ENCODE data around the gene CCDC57. TPM values are rescaled to one million over a fixed set of nuclear protein-coding genes. Genes with fewer than 3 reads are reported as not detected.

CCDC57 gene
- total and polyA plus RNA-seq, 2 of the 4 experiments (the other 2 are of a cell fraction) = 7.3 to 31.3 TPM

DNA sequence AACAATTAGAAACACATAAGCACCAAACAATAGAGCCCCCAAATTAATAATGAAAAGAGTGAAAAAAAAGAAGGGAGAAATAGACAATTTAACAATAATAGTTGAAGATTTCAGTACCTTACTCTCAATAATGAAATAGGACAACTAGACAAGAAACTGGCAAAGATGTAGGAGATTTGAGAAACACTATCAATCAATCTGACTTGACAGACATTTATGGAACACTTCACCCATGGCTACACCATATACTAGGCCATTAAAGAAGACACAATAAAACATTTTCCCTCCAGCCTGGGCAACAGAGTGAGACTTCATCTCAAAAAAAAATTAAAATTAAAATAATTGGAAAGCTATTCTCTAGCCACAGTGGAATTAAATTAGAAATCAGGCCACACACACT, 142.0 kb downstream of the CCDC57 start:
- POLR2A ChIA-PET (ENCODE audit: unreplicated experiment) = no interaction called here
- in situ Hi-C loops (cut with MboI; ENCODE audit: low sequenced_read_pairs) = no loop called here

More for the DNA sequence above, 142.0 kb downstream of the CCDC57 start:
- H3K9ac ChIP-seq (ENCODE audit: low read depth, low read length) = no peak overlapping the region
- no peak overlapping the region for H2AK9ac ChIP-seq (replicated peaks; ENCODE audit: low read depth, low read length, poor library complexity)
- H2AFZ ChIP-seq (replicated peaks; ENCODE audit: low read length, poor library complexity) = no peak overlapping the region
- H3K18ac ChIP-seq (ENCODE audit: low read depth, low read length) = no peak overlapping the region
- no peak overlapping the region for H4K91ac ChIP-seq (ENCODE audit: insufficient read depth, low read depth, low read length)
- no peak overlapping the region for H3K56ac ChIP-seq (ENCODE audit: extremely low read depth, insufficient read depth, low read length)
- H4K5ac ChIP-seq (ENCODE audit: low read depth, low read length) = no peak overlapping the region
- no TSS peak for BruUV-seq (replicated peaks)
- no peak overlapping the region for H2AK5ac ChIP-seq (ENCODE audit: low read depth, low read length)
- no peak overlapping the region for H3K4ac ChIP-seq (ENCODE audit: low read depth, low read length)
- H3K14ac ChIP-seq (replicated peaks; ENCODE audit: low read depth, low read length) = no peak overlapping the region
- intact Hi-C loops (cut with micrococcal nuclease) = no loop called here
- H3K4me3 ChIP-seq (ENCODE audit: insufficient read depth, low read depth, low read length) = no peak overlapping the region
- no peaks in the 10 kb centered on the region for H3K36me3 ChIP-seq (ENCODE audit: control insufficient read depth, insufficient read depth, low read length)
- TF ChIP-seq NFE2L2 (IDR thresholded peaks at IDR 0.05; ENCODE audit: low read depth, low read length) (no peak), SMC3 (IDR thresholded peaks at IDR 0.05; ENCODE audit: low read depth, low read length) (no peak), ELK1 (IDR thresholded peaks at IDR 0.05; ENCODE audit: borderline replicate concordance, low read depth, low read length) (no peak)
- TF ChIP-seq, protein P1, sequence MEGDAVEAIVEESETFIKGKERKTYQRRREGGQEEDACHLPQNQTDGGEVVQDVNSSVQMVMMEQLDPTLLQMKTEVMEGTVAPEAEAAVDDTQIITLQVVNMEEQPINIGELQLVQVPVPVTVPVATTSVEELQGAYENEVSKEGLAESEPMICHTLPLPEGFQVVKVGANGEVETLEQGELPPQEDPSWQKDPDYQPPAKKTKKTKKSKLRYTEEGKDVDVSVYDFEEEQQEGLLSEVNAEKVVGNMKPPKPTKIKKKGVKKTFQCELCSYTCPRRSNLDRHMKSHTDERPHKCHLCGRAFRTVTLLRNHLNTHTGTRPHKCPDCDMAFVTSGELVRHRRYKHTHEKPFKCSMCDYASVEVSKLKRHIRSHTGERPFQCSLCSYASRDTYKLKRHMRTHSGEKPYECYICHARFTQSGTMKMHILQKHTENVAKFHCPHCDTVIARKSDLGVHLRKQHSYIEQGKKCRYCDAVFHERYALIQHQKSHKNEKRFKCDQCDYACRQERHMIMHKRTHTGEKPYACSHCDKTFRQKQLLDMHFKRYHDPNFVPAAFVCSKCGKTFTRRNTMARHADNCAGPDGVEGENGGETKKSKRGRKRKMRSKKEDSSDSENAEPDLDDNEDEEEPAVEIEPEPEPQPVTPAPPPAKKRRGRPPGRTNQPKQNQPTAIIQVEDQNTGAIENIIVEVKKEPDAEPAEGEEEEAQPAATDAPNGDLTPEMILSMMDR (conservative IDR thresholded peaks at IDR 0.05; ENCODE audit: low read depth, low read length) = no peak
- no peak overlapping the region for H4K8ac ChIP-seq (ENCODE audit: low read depth in 2 of 2, low read length in 2 of 2)
- dilution Hi-C loops (cut with HindIII; ENCODE audit: low sequenced_read_pairs, unreplicated experiment) = no loop called here
- no peaks in the 10 kb centered on the region; the same call in 1 of the 2 replicates for H3K9me1 ChIP-seq (ENCODE audit: insufficient read depth, low read length)
- peaks cover 5% of the 10 kb centered on the region for H3K4me1 ChIP-seq (ENCODE audit: control insufficient read depth, insufficient read depth, low read length)
- H3K4me2 ChIP-seq (ENCODE audit: low read depth, low read length) = no peak overlapping the region
- no peak overlapping the region for H3K27ac ChIP-seq (ENCODE audit: insufficient read depth, low read length)
- DNase-seq (no peak), ATAC-seq (ENCODE audit: low read depth) (no peak)
- no peaks in the 10 kb centered on the region for H3K27me3 ChIP-seq (ENCODE audit: control insufficient read depth, insufficient read depth, low read length)
- CTCF ChIA-PET = no interaction called here
- no peak overlapping the region for H3K23ac ChIP-seq (ENCODE audit: low read depth, low read length)
- H4K20me1 ChIP-seq (ENCODE audit: insufficient read depth, low read length) = no peaks in the 10 kb centered on the region
- peaks cover 0 to 10% of the 10 kb centered on the region in 2 experiments; a peak in 3 of 4 replicates for H3K79me1 ChIP-seq (ENCODE audit: low read depth in 1 of 2, low read length in 2 of 2)
- H3K9me3 ChIP-seq (ENCODE audit: control insufficient read depth, insufficient read depth, low read length) = no peaks in the 10 kb centered on the region
- H2BK5ac ChIP-seq (ENCODE audit: low read depth, low read length, poor library complexity, severe bottlenecking) = no peak overlapping the region
- H2BK20ac ChIP-seq (ENCODE audit: low read depth, low read length) = no peak overlapping the region
- H2BK15ac ChIP-seq (ENCODE audit: low read depth, low read length) = no peak overlapping the region
- H2BK120ac ChIP-seq (ENCODE audit: low read depth, low read length) = no peak overlapping the region

Measured in IMR-90 (cell line).